Smooth muscle cell (in vitro differentiated cells): ENCODE results near the gene CTNNA2. TPM values are rescaled to one million over a fixed set of nuclear protein-coding genes. Genes with fewer than 3 reads are reported as not detected.

ENCODE experiments used
- DNase-seq: peaks from one replicate; lab custom pipeline; 2025; ENCODE audit not compliant: unreplicated experiment; lab: John Stamatoyannopoulos, UW
- H2AFZ ChIP-seq: fragments of 200-600 bp; sonication (generic); 2 replicates; pipeline ENCODE4 v1.6.0; 2016; ENCODE audit warnings: antibody characterized with exemption, low read depth, mild to moderate bottlenecking
- H3F3A ChIP-seq: fragments of 200-600 bp; sonication (generic); 2 replicates; pipeline ENCODE4 v1.6.0; 2017; ENCODE audit warnings: antibody characterized with exemption, low read depth
- H3K27ac ChIP-seq: fragments of 200-600 bp; sonication (generic); 2 replicates; pipeline ENCODE4 v1.5.1; 2016; ENCODE audit warnings: low read depth, mild to moderate bottlenecking
- H3K27me3 ChIP-seq: fragments of 200-600 bp; sonication (generic); 2 replicates; pipeline ENCODE4 v1.6.1; 2016; ENCODE audit warnings: low read depth, mild to moderate bottlenecking
- H3K36me3 ChIP-seq: fragments of 200-600 bp; sonication (generic); 2 replicates; pipeline ENCODE4 v1.5.1; 2016; ENCODE audit warnings: low read depth
- H3K4me1 ChIP-seq: fragments of 200-600 bp; sonication (generic); 2 replicates; pipeline ENCODE4 v1.5.1; 2016; ENCODE audit warnings: low read depth
- H3K4me2 ChIP-seq: fragments of 200-600 bp; sonication (generic); 2 replicates; pipeline ENCODE4 v1.6.0; 2016; ENCODE audit warnings: mild to moderate bottlenecking
- H3K4me3 ChIP-seq: fragments of 200-600 bp; sonication (generic); 2 replicates; pipeline ENCODE4 v1.5.1; 2016; ENCODE audit warnings: mild to moderate bottlenecking
- H3K79me2 ChIP-seq: fragments of 200-600 bp; sonication (generic); 2 replicates; pipeline ENCODE4 v1.6.0; 2016; ENCODE audit warnings: low read depth, mild to moderate bottlenecking
- H3K9ac ChIP-seq: fragments of 200-600 bp; sonication (generic); 2 replicates; pipeline ENCODE4 v1.6.0; 2016; ENCODE audit warnings: low read depth
- H3K9me3 ChIP-seq: fragments of 200-600 bp; sonication (generic); replicated peaks from 2 replicates; pipeline ENCODE4 v1.5.1; 2016; ENCODE audit warnings: low read depth
- H4K20me1 ChIP-seq: fragments of 200-600 bp; sonication (generic); 2 replicates; pipeline ENCODE4 v1.6.0; 2016; ENCODE audit warnings: low read depth
- WGBS: methylation state at CpG from one replicate; pipeline ENCODE4 v1.1.7; 2016; ENCODE audit warnings: low lambda C conversion rate; 5-methylcytosine and 5-hydroxymethylcytosine counted together
- polyA plus RNA-seq: library from polyadenylated mRNA; unstranded; fragments of >200 nt; fragmentation: Nextera tagmentation; extraction: Ambion mirVana; gene quantifications from 2 replicates; pipeline ENCODE4 v1.2.1, GENCODE V29; 2016
- total RNA-seq: library from RNA; depleted of rRNA; stranded (reverse); fragments of >200 nt; gene quantifications from 2 replicates; pipeline ENCODE4 v1.2.3, GENCODE V29; 2014
- TF ChIP-seq, protein P1 (sequence below): fragments of 200-600 bp; sonication (generic); IDR thresholded peaks from 2 replicates; pipeline ENCODE4 v1.5.1; 2017; ENCODE audit warnings: borderline replicate concordance, mild to moderate bottlenecking, antibody characterized with exemption; ENCODE audit not compliant: insufficient read depth, poor library complexity, severe bottlenecking

Gene CTNNA2
- total and polyA plus RNA-seq, 2 experiments from 2014 or later = not detected

GRCh38 chr2:80257450-80257849 lies 744.6 kb downstream of the CTNNA2 start:
- H3K27me3 ChIP-seq = no peaks in the 10 kb centered on the region
- H3K4me2 ChIP-seq = no peak overlapping the region
- no peaks in the 10 kb centered on the region for H3K36me3 ChIP-seq
- H3K4me1 ChIP-seq = no peaks in the 10 kb centered on the region
- DNase-seq = no peak
- no peak overlapping the region for H3K27ac ChIP-seq
- no peaks in the 10 kb centered on the region for H3K9me3 ChIP-seq
- no peaks in the 10 kb centered on the region for H3K79me2 ChIP-seq
- no peak overlapping the region for H2AFZ ChIP-seq
- H3F3A ChIP-seq = no peaks in the 10 kb centered on the region
- 92% methylated on average over 4 of the region's 4 CpGs for WGBS
- H4K20me1 ChIP-seq = no peaks in the 10 kb centered on the region
- no peak overlapping the region for H3K9ac ChIP-seq
- no peak overlapping the region for H3K4me3 ChIP-seq
- TF ChIP-seq, protein P1, sequence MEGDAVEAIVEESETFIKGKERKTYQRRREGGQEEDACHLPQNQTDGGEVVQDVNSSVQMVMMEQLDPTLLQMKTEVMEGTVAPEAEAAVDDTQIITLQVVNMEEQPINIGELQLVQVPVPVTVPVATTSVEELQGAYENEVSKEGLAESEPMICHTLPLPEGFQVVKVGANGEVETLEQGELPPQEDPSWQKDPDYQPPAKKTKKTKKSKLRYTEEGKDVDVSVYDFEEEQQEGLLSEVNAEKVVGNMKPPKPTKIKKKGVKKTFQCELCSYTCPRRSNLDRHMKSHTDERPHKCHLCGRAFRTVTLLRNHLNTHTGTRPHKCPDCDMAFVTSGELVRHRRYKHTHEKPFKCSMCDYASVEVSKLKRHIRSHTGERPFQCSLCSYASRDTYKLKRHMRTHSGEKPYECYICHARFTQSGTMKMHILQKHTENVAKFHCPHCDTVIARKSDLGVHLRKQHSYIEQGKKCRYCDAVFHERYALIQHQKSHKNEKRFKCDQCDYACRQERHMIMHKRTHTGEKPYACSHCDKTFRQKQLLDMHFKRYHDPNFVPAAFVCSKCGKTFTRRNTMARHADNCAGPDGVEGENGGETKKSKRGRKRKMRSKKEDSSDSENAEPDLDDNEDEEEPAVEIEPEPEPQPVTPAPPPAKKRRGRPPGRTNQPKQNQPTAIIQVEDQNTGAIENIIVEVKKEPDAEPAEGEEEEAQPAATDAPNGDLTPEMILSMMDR = no peak

DNA sequence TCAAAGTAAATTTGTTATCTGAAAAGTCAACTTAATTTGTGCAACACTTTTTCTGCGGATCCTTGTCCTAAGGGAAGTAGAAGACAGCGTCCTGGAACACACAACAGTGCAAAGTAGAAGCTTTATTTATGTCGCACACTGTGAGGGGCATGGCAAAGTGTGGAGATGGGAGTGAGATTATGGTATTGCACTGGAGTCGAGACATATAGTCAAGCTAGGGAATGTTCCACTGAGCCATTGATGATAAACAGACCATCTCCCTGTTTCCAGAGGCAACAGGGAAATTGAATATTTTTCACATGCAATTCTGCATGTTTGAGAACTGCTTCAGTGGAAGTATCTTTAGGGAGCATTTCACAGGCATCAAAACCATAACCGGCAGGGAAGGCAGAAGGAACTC lies 745.5 kb downstream of the CTNNA2 start:
- Histone ChIP-seq H3K4me1 (no peaks in the 10 kb centered on the region), H3K27me3 (no peaks in the 10 kb centered on the region), H3K4me2 (no peak overlapping the region), H3K4me3 (no peak overlapping the region), H3K9me3 (no peaks in the 10 kb centered on the region), H3K27ac (no peak overlapping the region), H3K79me2 (no peaks in the 10 kb centered on the region), H3K9ac (no peak overlapping the region), H3K36me3 (no peaks in the 10 kb centered on the region), H2AFZ (peak overlapping the region; percentile 51), H4K20me1 (no peaks in the 10 kb centered on the region), H3F3A (no peaks in the 10 kb centered on the region)
- TF ChIP-seq, protein P1 = no peak
- no peak for DNase-seq
- WGBS = 67% methylated on average over 5 of the region's 5 CpGs

- no peak overlapping the region for H3K4me3 ChIP-seq
- H3K27ac ChIP-seq = no peak overlapping the region
- no peaks in the 10 kb centered on the region for H3K36me3 ChIP-seq
- no peaks in the 10 kb centered on the region for H3F3A ChIP-seq
- DNase-seq = no peak
- TF ChIP-seq, protein P1 = no peak
- no peaks in the 10 kb centered on the region for H4K20me1 ChIP-seq
- no peaks in the 10 kb centered on the region for H3K79me2 ChIP-seq
- WGBS = 92% methylated on average over 5 of the region's 5 CpGs
- no peak overlapping the region for H2AFZ ChIP-seq
- no peaks in the 10 kb centered on the region for H3K9me3 ChIP-seq
- H3K9ac ChIP-seq = no peak overlapping the region
- H3K4me2 ChIP-seq = no peak overlapping the region
- no peaks in the 10 kb centered on the region for H3K27me3 ChIP-seq
- H3K4me1 ChIP-seq = no peaks in the 10 kb centered on the region
These were observed 745.9 kb downstream of the CTNNA2 start for GRCh38 chr2:80258793-80259192.

- Histone ChIP-seq H3K9me3 (no peaks in the 10 kb centered on the region), H2AFZ (no peak overlapping the region), H3K9ac (no peak overlapping the region), H3K4me1 (no peaks in the 10 kb centered on the region), H3K4me3 (no peak overlapping the region), H3K4me2 (no peak overlapping the region), H4K20me1 (no peaks in the 10 kb centered on the region), H3K79me2 (no peaks in the 10 kb centered on the region), H3K27ac (no peak overlapping the region), H3K36me3 (no peaks in the 10 kb centered on the region), H3F3A (no peaks in the 10 kb centered on the region), H3K27me3 (no peaks in the 10 kb centered on the region)
- 93% methylated on average over 3 of the region's 3 CpGs for WGBS
- DNase-seq = no peak
- TF ChIP-seq, protein P1 = no peak
These were observed 746.4 kb downstream of the CTNNA2 start for GRCh38 chr2:80259292-80259691.
